CD4-positive, alpha-beta T cell (primary cell): ENCODE data around the gene CWF19L2. TPM values are rescaled to one million over a fixed set of nuclear protein-coding genes. Genes with fewer than 3 reads are reported as not detected.
"Not testable (repeated sequence)": the region's sequence is repeated elsewhere in the genome, so short reads cannot be mapped to it uniquely, and the experiment has no call there.

ENCODE experiments used
- ATAC-seq: fragments of 200-7000 bp; cut with Tn5 transposase; one replicate; pipeline ENCODE4 v1.10.0; 2022; ENCODE audit warnings: mild to moderate bottlenecking; ENCODE audit not compliant: poor library complexity
- CTCF ChIA-PET: fragments of 350-600 bp; sonication (Branson Sonifier 250); formaldehyde crosslinking; loops from one replicate; lab custom pipeline; 2021; ENCODE audit warnings: antibody characterized with exemption, inconsistent platforms; lab: Charles Lee
- POLR2A ChIA-PET: fragments of 350-600 bp; sonication (Branson Sonifier 250); formaldehyde crosslinking; loops from one replicate; lab custom pipeline; 2021; ENCODE audit warnings: antibody characterized with exemption, inconsistent platforms; lab: Charles Lee
- DNase-seq, 14 experiments: peaks; one replicate each; pipeline ENCODE4 v3.0.0-alpha.2; 2013 to 2020; ENCODE audit warnings: mixed read lengths in 2 of 14
- H3K27ac ChIP-seq, 2 donors: one replicate each; pipeline versions ENCODE4 v1.5.1 to v1.7.0; 2013; ENCODE audit warnings: low read length in 2 of 2, low read depth in 1 of 2, mild to moderate bottlenecking in 1 of 2
- H3K27me3 ChIP-seq, 2 experiments: 1 replicate in 1 of 2; 2 replicates in 1 of 2; pipeline versions ENCODE4 v1.6.1 to v1.7.0; 2013; ENCODE audit warnings: low read length in 2 of 2, control low read depth in 1 of 2, mild to moderate bottlenecking in 1 of 2, moderate library complexity in 1 of 2; ENCODE audit not compliant: insufficient read depth in 2 of 2, control insufficient read depth in 1 of 2
- H3K36me3 ChIP-seq: one replicate; pipeline ENCODE4 v1.6.1; 2013; ENCODE audit warnings: low read length, control low read depth; ENCODE audit not compliant: insufficient read depth
- H3K4me1 ChIP-seq: one replicate; pipeline ENCODE4 v1.6.1; 2013; ENCODE audit warnings: low read length, control low read depth; ENCODE audit not compliant: insufficient read depth
- H3K4me3 ChIP-seq: one replicate; pipeline ENCODE4 v1.5.1; 2013; ENCODE audit warnings: mild to moderate bottlenecking, low read length, moderate library complexity
- H3K9me3 ChIP-seq, 2 experiments: 1 replicate in 1 of 2; 2 replicates in 1 of 2; pipeline versions ENCODE4 v1.6.1 to v1.7.0; 2013; ENCODE audit warnings: low read length in 2 of 2, mild to moderate bottlenecking in 2 of 2, control low read depth in 1 of 2, moderate library complexity in 1 of 2; ENCODE audit not compliant: control insufficient read depth in 1 of 2, insufficient read depth in 1 of 2
- H3K27ac Mint-ChIP-seq: one replicate; pipeline ENCODE4 v1.8.0; 2020; ENCODE audit warnings: mixed read lengths
- H3K27me3 Mint-ChIP-seq: one replicate; pipeline ENCODE4 v1.8.0; 2021; ENCODE audit warnings: mixed read lengths
- H3K36me3 Mint-ChIP-seq: one replicate; pipeline ENCODE4 v1.8.0; 2021; ENCODE audit warnings: low read depth, mixed read lengths
- H3K4me1 Mint-ChIP-seq: one replicate; pipeline ENCODE4 v1.8.0; 2021; ENCODE audit warnings: low read depth, mixed read lengths
- H3K4me3 Mint-ChIP-seq: one replicate; pipeline ENCODE4 v1.8.0; 2020; ENCODE audit warnings: mild to moderate bottlenecking, mixed read lengths
- H3K9me3 Mint-ChIP-seq: one replicate; pipeline ENCODE4 v1.8.0; 2020; ENCODE audit warnings: mixed read lengths
- intact Hi-C, 2 experiments: fragments of 100-400 bp; cut with DNase I in 1 of 2; cut with micrococcal nuclease in 1 of 2; formaldehyde crosslinking; loops; one replicate each; pipeline versions ENCODE4 v1.15.1 to v1.9.0; 2023 to 2025; cut with DNase I, micrococcal nuclease
- total RNA-seq, 174 experiments: library from RNA in 2 of 174; stranded (reverse) in 2 of 174; gene quantifications; one replicate each; pipeline ENCODE4 v1.2.3 and lab custom pipeline; 2021 to 2026
- TF ChIP-seq, protein P1 (sequence below): fragments of 200-600 bp; IDR thresholded peaks from one replicate; pipeline ENCODE4 v1.8.0; 2022; ENCODE audit warnings: antibody characterized with exemption, mild to moderate bottlenecking

The CWF19L2 gene
- total RNA-seq, 2 experiments from 2014 or later: 21.2 to 21.8 TPM

- DNase-seq (no peak), ATAC-seq (no peak)
- H3K27me3 Mint-ChIP-seq: no peaks in the 10 kb centered on the region
- H3K4me3 ChIP-seq: no peak overlapping the region
- peaks cover 0 to 6% of the 10 kb centered on the region in 2 experiments for H3K9me3 ChIP-seq
- H3K27ac ChIP-seq: no peak overlapping the region
- ChIA-PET POLR2A (no interaction called here), CTCF (no interaction called here)
- H3K36me3 Mint-ChIP-seq: peaks cover 93% of the 10 kb centered on the region
- H3K27ac Mint-ChIP-seq: no peak overlapping the region
- H3K36me3 ChIP-seq: peaks cover 23% of the 10 kb centered on the region
- H3K4me1 Mint-ChIP-seq: peaks cover 7% of the 10 kb centered on the region
- TF ChIP-seq, protein P1, sequence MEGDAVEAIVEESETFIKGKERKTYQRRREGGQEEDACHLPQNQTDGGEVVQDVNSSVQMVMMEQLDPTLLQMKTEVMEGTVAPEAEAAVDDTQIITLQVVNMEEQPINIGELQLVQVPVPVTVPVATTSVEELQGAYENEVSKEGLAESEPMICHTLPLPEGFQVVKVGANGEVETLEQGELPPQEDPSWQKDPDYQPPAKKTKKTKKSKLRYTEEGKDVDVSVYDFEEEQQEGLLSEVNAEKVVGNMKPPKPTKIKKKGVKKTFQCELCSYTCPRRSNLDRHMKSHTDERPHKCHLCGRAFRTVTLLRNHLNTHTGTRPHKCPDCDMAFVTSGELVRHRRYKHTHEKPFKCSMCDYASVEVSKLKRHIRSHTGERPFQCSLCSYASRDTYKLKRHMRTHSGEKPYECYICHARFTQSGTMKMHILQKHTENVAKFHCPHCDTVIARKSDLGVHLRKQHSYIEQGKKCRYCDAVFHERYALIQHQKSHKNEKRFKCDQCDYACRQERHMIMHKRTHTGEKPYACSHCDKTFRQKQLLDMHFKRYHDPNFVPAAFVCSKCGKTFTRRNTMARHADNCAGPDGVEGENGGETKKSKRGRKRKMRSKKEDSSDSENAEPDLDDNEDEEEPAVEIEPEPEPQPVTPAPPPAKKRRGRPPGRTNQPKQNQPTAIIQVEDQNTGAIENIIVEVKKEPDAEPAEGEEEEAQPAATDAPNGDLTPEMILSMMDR: no peak
- no peaks in the 10 kb centered on the region for H3K4me1 ChIP-seq
- intact Hi-C loops: no loop called here
- peaks cover 5% of the 10 kb centered on the region for H3K9me3 Mint-ChIP-seq
- H3K4me3 Mint-ChIP-seq: no peak overlapping the region
- no peaks in the 10 kb centered on the region for H3K27me3 ChIP-seq
Observed at GRCh38 chr11:107397357-107397756, 60.3 kb downstream of the CWF19L2 start.

DNA sequence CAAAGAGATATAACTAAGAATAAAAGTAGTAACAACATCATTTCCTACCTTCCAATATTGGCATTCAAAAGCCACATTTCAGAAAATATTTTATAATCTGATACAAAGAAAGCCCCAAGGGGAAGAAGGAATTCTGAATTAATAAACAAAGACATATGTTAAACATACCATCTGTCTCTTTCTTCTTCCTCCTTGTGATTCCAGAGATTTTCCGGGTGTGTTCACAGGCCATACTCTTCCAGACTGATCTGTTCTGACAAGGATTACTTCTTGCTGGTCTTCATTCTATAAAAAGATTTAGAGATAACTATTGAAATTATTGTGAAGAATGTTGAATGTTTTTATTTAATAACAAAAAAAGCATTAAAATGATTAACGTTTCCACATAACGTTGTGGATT is 65.0 kb downstream of the CWF19L2 start:
- H3K9me3 ChIP-seq: no peaks in the 10 kb centered on the region
- peaks cover 5% of the 10 kb centered on the region for H3K4me1 Mint-ChIP-seq
- peaks cover 49% of the 10 kb centered on the region for H3K36me3 ChIP-seq
- TF ChIP-seq, protein P1: no peak
- intact Hi-C loops: no loop called here
- H3K27ac Mint-ChIP-seq: no peak overlapping the region
- no peak for ATAC-seq
- H3K9me3 Mint-ChIP-seq: no peaks in the 10 kb centered on the region
- ChIA-PET POLR2A (no interaction called here), CTCF (no interaction called here)
- DNase-seq: no peak
- no peak overlapping the region for H3K4me3 ChIP-seq
- no peak overlapping the region for H3K27ac ChIP-seq
- H3K4me3 Mint-ChIP-seq: no peak overlapping the region
- H3K4me1 ChIP-seq: no peaks in the 10 kb centered on the region
- peaks cover 93% of the 10 kb centered on the region for H3K36me3 Mint-ChIP-seq
- H3K27me3 Mint-ChIP-seq: no peaks in the 10 kb centered on the region
- no peaks in the 10 kb centered on the region for H3K27me3 ChIP-seq

GRCh38 chr11:107390701-107391100 is 66.9 kb downstream of the CWF19L2 start:
- DNase-seq, H3K9me3 Mint-ChIP-seq, H3K27me3 ChIP-seq, POLR2A ChIA-PET, H3K4me1 ChIP-seq, H3K27ac Mint-ChIP-seq, H3K4me3 ChIP-seq, intact Hi-C loops, ATAC-seq, H3K27ac ChIP-seq, H3K27me3 Mint-ChIP-seq, H3K4me3 Mint-ChIP-seq, CTCF ChIA-PET, H3K9me3 ChIP-seq: not testable (repeated sequence)
- peaks cover 44% of the 10 kb centered on the region for H3K36me3 ChIP-seq
- H3K4me1 Mint-ChIP-seq: peaks cover 19% of the 10 kb centered on the region
- H3K36me3 Mint-ChIP-seq: peaks cover 90% of the 10 kb centered on the region

- POLR2A ChIA-PET: no interaction called here
- TF ChIP-seq, protein P1: no peak
- Histone ChIP-seq H3K9me3 (no peaks in the 10 kb centered on the region), H3K27ac (no peak overlapping the region), H3K4me3 (no peak overlapping the region), H3K27me3 (no peaks in the 10 kb centered on the region), H3K36me3 (peaks cover 46% of the 10 kb centered on the region), H3K4me1 (peaks cover 2% of the 10 kb centered on the region)
- intact Hi-C loops: no loop called here
- Mint-ChIP-seq H3K9me3 (no peaks in the 10 kb centered on the region), H3K4me1 (peaks cover 19% of the 10 kb centered on the region), H3K4me3 (no peak overlapping the region), H3K27ac (no peak overlapping the region), H3K36me3 (peaks cover 78% of the 10 kb centered on the region), H3K27me3 (no peaks in the 10 kb centered on the region)
- DNase-seq (no peak), ATAC-seq (no peak)
- CTCF ChIA-PET: no interaction called here
Observed at GRCh38 chr11:107387666-107388065, 70.0 kb downstream of the CWF19L2 start.
